Neural progenitor cell (in vitro differentiated cells): ENCODE results near the gene RFX3. TPM values are rescaled to one million over a fixed set of nuclear protein-coding genes. Genes with fewer than 3 reads are reported as not detected.

Source experiments
- DNase-seq: peaks from one replicate; pipeline ENCODE4 v3.0.0-alpha.2; 2016; ENCODE audit warnings: low spot score
- H2AFZ ChIP-seq: fragments of 200-600 bp; sonication (generic); replicated peaks from 2 replicates; pipeline ENCODE4 v1.6.1; 2016; ENCODE audit warnings: antibody characterized with exemption
- H3F3A ChIP-seq: fragments of 200-600 bp; sonication (generic); 2 replicates; pipeline ENCODE4 v1.6.1; 2016; ENCODE audit warnings: antibody characterized with exemption, low read depth
- H3K27ac ChIP-seq: fragments of 200-600 bp; sonication (generic); 2 replicates; pipeline ENCODE4 v1.5.1; 2016; ENCODE audit warnings: mild to moderate bottlenecking
- H3K27me3 ChIP-seq: fragments of 200-600 bp; sonication (generic); 2 replicates; pipeline ENCODE4 v1.6.1; 2016; ENCODE audit warnings: mild to moderate bottlenecking, moderate library complexity
- H3K36me3 ChIP-seq: fragments of 200-600 bp; sonication (generic); 2 replicates; pipeline ENCODE4 v1.5.1; 2016
- H3K4me1 ChIP-seq: fragments of 200-600 bp; sonication (generic); 2 replicates; pipeline ENCODE4 v1.6.1; 2016; ENCODE audit warnings: mixed run types
- H3K4me2 ChIP-seq: fragments of 200-600 bp; sonication (generic); 2 replicates; pipeline ENCODE4 v1.6.1; 2016
- H3K4me3 ChIP-seq: fragments of 200-600 bp; sonication (generic); 2 replicates; pipeline ENCODE4 v1.5.1; 2016
- H3K79me2 ChIP-seq: fragments of 200-600 bp; sonication (generic); 2 replicates; pipeline ENCODE4 v1.6.1; 2016; ENCODE audit warnings: low read depth
- H3K9ac ChIP-seq: fragments of 200-600 bp; sonication (generic); 2 replicates; pipeline ENCODE4 v1.6.1; 2016
- H3K9me3 ChIP-seq: fragments of 200-600 bp; sonication (generic); 2 replicates; pipeline ENCODE4 v1.5.1; 2016; ENCODE audit warnings: low read depth
- H4K20me1 ChIP-seq: fragments of 200-600 bp; sonication (generic); 2 replicates; pipeline ENCODE4 v1.6.1; 2016; ENCODE audit warnings: low read depth
- H3K27ac Mint-ChIP-seq: 3 replicates; pipeline ENCODE4 v1.8.0; 2021; ENCODE audit warnings: mixed read lengths
- H3K27me3 Mint-ChIP-seq: 2 replicates; pipeline ENCODE4 v1.8.0; 2022; ENCODE audit warnings: low read depth, mild to moderate bottlenecking, inconsistent platforms, moderate library complexity, mixed read lengths; ENCODE audit not compliant: insufficient read depth
- H3K36me3 Mint-ChIP-seq: 3 replicates; pipeline ENCODE4 v1.8.0; 2021; ENCODE audit warnings: mixed read lengths
- H3K4me1 Mint-ChIP-seq: 3 replicates; pipeline ENCODE4 v1.8.0; 2021; ENCODE audit warnings: mixed read lengths
- H3K4me3 Mint-ChIP-seq: 3 replicates; pipeline ENCODE4 v1.8.0; 2021; ENCODE audit warnings: mild to moderate bottlenecking, moderate library complexity, mixed read lengths
- H3K9me3 Mint-ChIP-seq: 3 replicates; pipeline ENCODE4 v1.8.0; 2020; ENCODE audit warnings: mixed read lengths
- EZH2 ChIP-seq: fragments of 200-600 bp; sonication (generic); IDR thresholded peaks from 2 replicates; pipeline ENCODE4 v1.6.1; 2017; ENCODE audit warnings: antibody characterized with exemption, mild to moderate bottlenecking, moderate library complexity
- EZH2phosphoT487 ChIP-seq: fragments of 200-600 bp; sonication (generic); IDR thresholded peaks from 2 replicates; pipeline ENCODE4 v1.6.1; 2017; ENCODE audit warnings: antibody characterized with exemption
- total RNA-seq: library from RNA; depleted of rRNA; stranded (reverse); fragments of >200 nt; gene quantifications from 2 replicates; pipeline ENCODE4 v1.2.3, GENCODE V29; 2015; ENCODE audit warnings: low replicate concordance
- TF ChIP-seq, protein P1 (sequence below): fragments of 200-600 bp; sonication (generic); IDR thresholded peaks from 2 replicates; pipeline ENCODE4 v1.5.1; 2017; ENCODE audit warnings: antibody characterized with exemption, mild to moderate bottlenecking

RFX3 gene
- total RNA-seq, 1 donor from 2014 or later, result 39.6 TPM

DNA sequence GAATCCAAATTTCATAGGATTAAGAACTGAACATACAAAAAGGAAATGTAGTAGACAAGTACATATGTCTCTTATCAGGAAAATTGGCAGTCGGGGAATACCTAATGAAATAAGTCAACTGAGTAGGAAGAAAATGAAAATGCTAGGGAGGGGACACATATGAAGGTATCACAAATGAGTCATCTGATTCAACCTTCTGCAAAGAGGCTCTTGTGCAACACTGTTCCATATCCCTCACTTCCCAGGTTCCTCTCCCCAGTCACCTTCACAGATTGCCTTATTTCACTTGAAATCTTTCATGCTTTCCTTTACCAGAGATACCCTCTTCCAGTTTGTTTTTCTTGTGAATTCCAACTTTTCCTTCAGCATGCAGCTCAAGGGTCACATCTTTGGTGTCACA is 139.0 kb downstream of the RFX3 start:
- H3K4me1 ChIP-seq, result no peaks in the 10 kb centered on the region
- no peaks in the 10 kb centered on the region for H4K20me1 ChIP-seq
- H3K79me2 ChIP-seq, result peaks cover 43% of the 10 kb centered on the region
- no peak overlapping the region for H3K9ac ChIP-seq
- TF ChIP-seq EZH2, result no peak
- TF ChIP-seq, protein P1, sequence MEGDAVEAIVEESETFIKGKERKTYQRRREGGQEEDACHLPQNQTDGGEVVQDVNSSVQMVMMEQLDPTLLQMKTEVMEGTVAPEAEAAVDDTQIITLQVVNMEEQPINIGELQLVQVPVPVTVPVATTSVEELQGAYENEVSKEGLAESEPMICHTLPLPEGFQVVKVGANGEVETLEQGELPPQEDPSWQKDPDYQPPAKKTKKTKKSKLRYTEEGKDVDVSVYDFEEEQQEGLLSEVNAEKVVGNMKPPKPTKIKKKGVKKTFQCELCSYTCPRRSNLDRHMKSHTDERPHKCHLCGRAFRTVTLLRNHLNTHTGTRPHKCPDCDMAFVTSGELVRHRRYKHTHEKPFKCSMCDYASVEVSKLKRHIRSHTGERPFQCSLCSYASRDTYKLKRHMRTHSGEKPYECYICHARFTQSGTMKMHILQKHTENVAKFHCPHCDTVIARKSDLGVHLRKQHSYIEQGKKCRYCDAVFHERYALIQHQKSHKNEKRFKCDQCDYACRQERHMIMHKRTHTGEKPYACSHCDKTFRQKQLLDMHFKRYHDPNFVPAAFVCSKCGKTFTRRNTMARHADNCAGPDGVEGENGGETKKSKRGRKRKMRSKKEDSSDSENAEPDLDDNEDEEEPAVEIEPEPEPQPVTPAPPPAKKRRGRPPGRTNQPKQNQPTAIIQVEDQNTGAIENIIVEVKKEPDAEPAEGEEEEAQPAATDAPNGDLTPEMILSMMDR, result no peak
- no peak for TF ChIP-seq EZH2phosphoT487
- H3K36me3 Mint-ChIP-seq, result peaks cover 65% of the 10 kb centered on the region
- peaks cover 16% of the 10 kb centered on the region for H3K9me3 Mint-ChIP-seq
- no peaks in the 10 kb centered on the region for H3K27me3 ChIP-seq
- no peaks in the 10 kb centered on the region for H3K27me3 Mint-ChIP-seq
- no peak overlapping the region for H3K4me3 Mint-ChIP-seq
- H3K4me1 Mint-ChIP-seq, result peaks cover 1% of the 10 kb centered on the region
- peaks cover 14% of the 10 kb centered on the region for H3K36me3 ChIP-seq
- H3K4me2 ChIP-seq, result no peak overlapping the region
- H3K4me3 ChIP-seq, result no peak overlapping the region
- H3K9me3 ChIP-seq, result peaks cover 7% of the 10 kb centered on the region
- H3K27ac ChIP-seq, result no peak overlapping the region
- no peak for DNase-seq
- no peaks in the 10 kb centered on the region for H3F3A ChIP-seq
- H3K27ac Mint-ChIP-seq, result no peak overlapping the region
- no peak overlapping the region for H2AFZ ChIP-seq

DNA sequence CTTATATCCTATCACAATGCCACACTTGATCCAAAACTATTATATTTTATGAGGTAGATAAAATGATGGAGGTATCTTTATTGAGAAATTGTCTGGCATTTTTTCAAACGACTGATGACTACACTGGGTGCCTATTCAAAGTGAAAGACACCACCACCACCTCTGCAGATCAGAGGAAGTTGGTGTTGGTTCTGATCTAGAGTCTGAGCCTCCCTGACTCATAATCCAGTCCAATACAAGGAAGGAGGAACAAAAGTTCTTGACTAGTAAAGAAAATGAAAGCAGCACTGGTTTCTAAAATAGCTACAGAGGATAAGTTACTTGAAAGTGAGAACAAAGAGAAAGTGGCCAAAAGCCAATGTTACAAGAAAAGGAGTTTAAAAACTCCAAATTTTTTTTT is 139.9 kb downstream of the RFX3 start:
- H3K9me3 Mint-ChIP-seq, result peaks cover 13% of the 10 kb centered on the region

GRCh38 chr9:3371842-3372241 is 154.0 kb downstream of the RFX3 start:
- no peaks in the 10 kb centered on the region for H3K9me3 ChIP-seq
- peaks cover 19% of the 10 kb centered on the region for H3F3A ChIP-seq
- H3K27me3 ChIP-seq, result no peaks in the 10 kb centered on the region
- peak overlapping the region; percentile 2 for H3K27ac ChIP-seq
- H3K4me2 ChIP-seq, result no peak overlapping the region
- no peak overlapping the region for H3K9ac ChIP-seq
- no peak overlapping the region for H3K4me3 Mint-ChIP-seq
- peaks cover 2% of the 10 kb centered on the region for H3K9me3 Mint-ChIP-seq
- H3K36me3 ChIP-seq, result no peaks in the 10 kb centered on the region
- peaks cover 2% of the 10 kb centered on the region for H3K4me1 Mint-ChIP-seq
- peaks cover 55% of the 10 kb centered on the region for H3K79me2 ChIP-seq
- no peak overlapping the region for H3K27ac Mint-ChIP-seq
- no peak overlapping the region for H3K4me3 ChIP-seq
- no peak overlapping the region for H2AFZ ChIP-seq
- TF ChIP-seq EZH2 (no peak), EZH2phosphoT487 (no peak)
- TF ChIP-seq, protein P1, result no peak
- no peak for DNase-seq
- no peaks in the 10 kb centered on the region for H4K20me1 ChIP-seq
- H3K36me3 Mint-ChIP-seq, result peaks cover 29% of the 10 kb centered on the region
- H3K27me3 Mint-ChIP-seq, result no peaks in the 10 kb centered on the region
- H3K4me1 ChIP-seq, result peaks cover 22% of the 10 kb centered on the region

More for the DNA sequence above, 139.9 kb downstream of the RFX3 start:
- Mint-ChIP-seq H3K36me3 (peaks cover 57% of the 10 kb centered on the region), H3K4me1 (no peaks in the 10 kb centered on the region), H3K27ac (no peak overlapping the region), H3K4me3 (no peak overlapping the region), H3K27me3 (no peaks in the 10 kb centered on the region)
- no peaks in the 10 kb centered on the region for H3K27me3 ChIP-seq
- H3K4me3 ChIP-seq, result no peak overlapping the region
- peaks cover 41% of the 10 kb centered on the region for H3K79me2 ChIP-seq
- H3K4me2 ChIP-seq, result no peak overlapping the region
- H3K27ac ChIP-seq, result no peak overlapping the region
- no peak for DNase-seq
- H4K20me1 ChIP-seq, result no peaks in the 10 kb centered on the region
- H3F3A ChIP-seq, result no peaks in the 10 kb centered on the region
- peaks cover 3% of the 10 kb centered on the region for H3K9me3 ChIP-seq
- no peak overlapping the region for H2AFZ ChIP-seq
- TF ChIP-seq, protein P1, result no peak
- no peak for TF ChIP-seq EZH2
- no peak for TF ChIP-seq EZH2phosphoT487
- no peaks in the 10 kb centered on the region for H3K4me1 ChIP-seq
- no peak overlapping the region for H3K9ac ChIP-seq
- peaks cover 10% of the 10 kb centered on the region for H3K36me3 ChIP-seq
